GM23338 (cell line): ENCODE data around the gene MACIR. TPM values are rescaled to one million over a fixed set of nuclear protein-coding genes. Genes with fewer than 3 reads are reported as not detected.

ENCODE experiments used
- ATAC-seq: fragments of 200-7000 bp; cut with Tn5 transposase; 3 replicates; pipeline ENCODE4 v1.9.1; 2020
- DNase-seq: peaks from one replicate; pipeline ENCODE4 v3.0.0-alpha.2; 2015; ENCODE audit warnings: low spot score
- H2AFZ ChIP-seq: fragments of 200-600 bp; sonication (generic); 2 replicates; pipeline ENCODE4 v1.8.0; 2016; ENCODE audit warnings: antibody characterized with exemption, mild to moderate bottlenecking, moderate library complexity
- H3F3A ChIP-seq: fragments of 200-600 bp; sonication (generic); replicated peaks from 2 replicates; pipeline ENCODE4 v1.8.0; 2017; ENCODE audit warnings: antibody characterized with exemption, mixed run types, low read depth
- H3K27ac ChIP-seq: fragments of 200-600 bp; sonication (generic); 2 replicates; pipeline ENCODE4 v1.6.1; 2016; ENCODE audit warnings: low read depth
- H3K27me3 ChIP-seq: fragments of 200-600 bp; sonication (generic); 2 replicates; pipeline ENCODE4 v1.8.0; 2016; ENCODE audit warnings: mild to moderate bottlenecking, mixed run types, moderate library complexity; ENCODE audit not compliant: insufficient read depth
- H3K36me3 ChIP-seq: fragments of 200-600 bp; sonication (generic); 2 replicates; pipeline ENCODE4 v1.8.0; 2016; ENCODE audit warnings: mild to moderate bottlenecking; ENCODE audit not compliant: insufficient read depth
- H3K4me1 ChIP-seq: fragments of 200-600 bp; sonication (generic); 2 replicates; pipeline ENCODE4 v1.8.0; 2016; ENCODE audit warnings: mild to moderate bottlenecking, moderate library complexity; ENCODE audit not compliant: insufficient read depth
- H3K4me2 ChIP-seq: fragments of 200-600 bp; sonication (generic); 2 replicates; pipeline ENCODE4 v1.7.1; 2017; ENCODE audit warnings: mixed run types
- H3K4me3 ChIP-seq: fragments of 200-600 bp; sonication (generic); 2 replicates; pipeline ENCODE4 v1.6.1; 2016; ENCODE audit warnings: mixed run types
- H3K79me2 ChIP-seq: fragments of 200-600 bp; sonication (generic); replicated peaks from 2 replicates; pipeline ENCODE4 v1.8.0; 2017; ENCODE audit warnings: mild to moderate bottlenecking; ENCODE audit not compliant: insufficient read depth
- H3K9me2 ChIP-seq: fragments of 200-600 bp; sonication (generic); 2 replicates; pipeline ENCODE4 v1.8.0; 2017; ENCODE audit not compliant: insufficient read depth
- H4K20me1 ChIP-seq: fragments of 200-600 bp; sonication (generic); replicated peaks from 2 replicates; pipeline ENCODE4 v1.8.0; 2017; ENCODE audit warnings: mild to moderate bottlenecking; ENCODE audit not compliant: insufficient read depth
- H3K27ac Mint-ChIP-seq: 2 replicates; pipeline ENCODE4 v1.8.0; 2020; ENCODE audit warnings: inconsistent platforms, mild to moderate bottlenecking, moderate library complexity, mixed read lengths
- H3K27me3 Mint-ChIP-seq: 3 replicates; pipeline ENCODE4 v1.8.0; 2022; ENCODE audit warnings: low read depth, mild to moderate bottlenecking, moderate library complexity, mixed read lengths, inconsistent platforms; ENCODE audit not compliant: insufficient read depth, poor library complexity
- H3K36me3 Mint-ChIP-seq: 3 replicates; pipeline ENCODE4 v1.8.0; 2021; ENCODE audit warnings: low read depth, mild to moderate bottlenecking, inconsistent platforms, moderate library complexity, mixed read lengths
- H3K4me1 Mint-ChIP-seq: 3 replicates; pipeline ENCODE4 v1.8.0; 2020; ENCODE audit warnings: mild to moderate bottlenecking, inconsistent platforms, mixed read lengths
- H3K4me3 Mint-ChIP-seq: 3 replicates; pipeline ENCODE4 v1.8.0; 2021; ENCODE audit warnings: moderate library complexity, mild to moderate bottlenecking, inconsistent platforms, mixed read lengths
- H3K9me3 Mint-ChIP-seq: 3 replicates; pipeline ENCODE4 v1.8.0; 2020; ENCODE audit warnings: moderate library complexity, mild to moderate bottlenecking, inconsistent platforms, mixed read lengths
- CREB1 ChIP-seq: fragments of 250-450 bp; sonication (Bioruptor Pico); IDR thresholded peaks from 2 replicates; pipeline ENCODE4 v1.5.0; 2020; ENCODE audit warnings: low read depth, mild to moderate bottlenecking, moderate library complexity
- EZH2 ChIP-seq: fragments of 200-600 bp; sonication (generic); IDR thresholded peaks from one replicate; pipeline ENCODE4 v1.8.0; 2017; ENCODE audit warnings: antibody characterized with exemption, mild to moderate bottlenecking, low read depth; ENCODE audit not compliant: unreplicated experiment
- EZH2phosphoT487 ChIP-seq: fragments of 200-600 bp; sonication (generic); IDR thresholded peaks from one replicate; pipeline ENCODE4 v1.8.1; 2018; ENCODE audit warnings: antibody characterized with exemption; ENCODE audit not compliant: unreplicated experiment
- JUNB ChIP-seq: IDR thresholded peaks from one replicate; pipeline ENCODE4 v1.6.1; 2016; ENCODE audit warnings: antibody characterized with exemption; ENCODE audit not compliant: unreplicated experiment
- NANOG ChIP-seq: IDR thresholded peaks from 2 replicates; pipeline ENCODE4 v1.6.1; 2016; ENCODE audit warnings: antibody characterized with exemption, borderline replicate concordance
- POLR2AphosphoS5 ChIP-seq: IDR thresholded peaks from 2 replicates; pipeline ENCODE4 v1.6.1; 2016; ENCODE audit warnings: antibody characterized with exemption, low read depth
- ZNF331 ChIP-seq: fragments of 250-450 bp; sonication (Bioruptor Pico); IDR thresholded peaks from 2 replicates; pipeline ENCODE4 v1.5.0; 2020; ENCODE audit warnings: low read depth, mild to moderate bottlenecking, moderate library complexity
- polyA plus RNA-seq: library from polyadenylated mRNA; unstranded; fragments of >200 nt; fragmentation: Nextera tagmentation; extraction: Ambion mirVana; gene quantifications from 2 replicates; pipeline ENCODE4 v1.2.1, GENCODE V29; 2016
- total RNA-seq: library from RNA; depleted of rRNA; stranded (reverse); fragments of >200 nt; shearing (Covaris generic); gene quantifications from 2 replicates; pipeline ENCODE4 v1.2.3, GENCODE V29; 2014
- TF ChIP-seq, protein P1 (sequence below): fragments of 250-450 bp; sonication (Bioruptor Pico); IDR thresholded peaks from 2 replicates; pipeline ENCODE4 v1.5.0; 2020; ENCODE audit warnings: mild to moderate bottlenecking, moderate library complexity
- TF ChIP-seq, protein P2 (sequence below), 2 experiments: fragments of 200-600 bp in 1 of 2; sonication (generic) in 1 of 2; conservative IDR thresholded peaks; 2 replicates each; pipeline versions ENCODE4 v1.5.1 to v1.6.1; 2016 to 2017; ENCODE audit warnings: antibody characterized with exemption in 2 of 2, low read depth in 2 of 2, mild to moderate bottlenecking in 2 of 2, moderate library complexity in 1 of 2
- TF ChIP-seq, protein P3 (sequence below): IDR thresholded peaks from one replicate; pipeline ENCODE4 v1.6.1; 2018; ENCODE audit warnings: antibody characterized with exemption; ENCODE audit not compliant: unreplicated experiment
- TF ChIP-seq, protein P4 (sequence below): IDR thresholded peaks from 2 replicates; pipeline ENCODE4 v1.6.1; 2016; ENCODE audit warnings: antibody characterized with exemption

MACIR gene
- total and polyA plus RNA-seq, 2 experiments from 2014 or later: 11.7 to 27.6 TPM

DNA sequence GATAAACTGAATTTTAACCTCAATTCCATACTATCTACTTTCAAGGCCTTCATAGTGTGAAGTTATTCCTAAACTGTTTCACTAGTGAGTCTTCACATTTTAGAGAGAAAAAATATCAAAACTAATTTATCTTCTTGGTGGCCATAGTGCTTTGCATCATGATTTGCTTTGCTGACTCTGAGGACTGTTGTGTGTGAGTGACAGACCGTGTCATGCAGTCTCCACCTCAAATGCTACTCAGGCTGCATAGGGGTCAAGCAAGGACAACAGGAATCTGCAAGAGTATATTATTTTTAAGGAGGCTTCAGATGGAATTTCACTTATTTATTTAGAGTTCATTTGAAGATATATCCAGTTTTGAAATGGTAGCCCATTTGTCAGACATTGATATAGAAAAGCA, 34.5 kb downstream of the MACIR start:
- H3F3A ChIP-seq: no peaks in the 10 kb centered on the region
- no peaks in the 10 kb centered on the region for H3K27me3 ChIP-seq
- H2AFZ ChIP-seq: no peak overlapping the region
- no peaks in the 10 kb centered on the region for H3K36me3 Mint-ChIP-seq
- no peaks in the 10 kb centered on the region for H3K9me2 ChIP-seq
- no peaks in the 10 kb centered on the region for H3K79me2 ChIP-seq
- H3K4me1 ChIP-seq: peaks cover 10% of the 10 kb centered on the region
- no peaks in the 10 kb centered on the region for H4K20me1 ChIP-seq
- DNase-seq: no peak
- no peak overlapping the region for H3K4me3 Mint-ChIP-seq
- peaks cover 2% of the 10 kb centered on the region for H3K27me3 Mint-ChIP-seq
- H3K4me2 ChIP-seq: no peak overlapping the region
- TF ChIP-seq, protein P1, sequence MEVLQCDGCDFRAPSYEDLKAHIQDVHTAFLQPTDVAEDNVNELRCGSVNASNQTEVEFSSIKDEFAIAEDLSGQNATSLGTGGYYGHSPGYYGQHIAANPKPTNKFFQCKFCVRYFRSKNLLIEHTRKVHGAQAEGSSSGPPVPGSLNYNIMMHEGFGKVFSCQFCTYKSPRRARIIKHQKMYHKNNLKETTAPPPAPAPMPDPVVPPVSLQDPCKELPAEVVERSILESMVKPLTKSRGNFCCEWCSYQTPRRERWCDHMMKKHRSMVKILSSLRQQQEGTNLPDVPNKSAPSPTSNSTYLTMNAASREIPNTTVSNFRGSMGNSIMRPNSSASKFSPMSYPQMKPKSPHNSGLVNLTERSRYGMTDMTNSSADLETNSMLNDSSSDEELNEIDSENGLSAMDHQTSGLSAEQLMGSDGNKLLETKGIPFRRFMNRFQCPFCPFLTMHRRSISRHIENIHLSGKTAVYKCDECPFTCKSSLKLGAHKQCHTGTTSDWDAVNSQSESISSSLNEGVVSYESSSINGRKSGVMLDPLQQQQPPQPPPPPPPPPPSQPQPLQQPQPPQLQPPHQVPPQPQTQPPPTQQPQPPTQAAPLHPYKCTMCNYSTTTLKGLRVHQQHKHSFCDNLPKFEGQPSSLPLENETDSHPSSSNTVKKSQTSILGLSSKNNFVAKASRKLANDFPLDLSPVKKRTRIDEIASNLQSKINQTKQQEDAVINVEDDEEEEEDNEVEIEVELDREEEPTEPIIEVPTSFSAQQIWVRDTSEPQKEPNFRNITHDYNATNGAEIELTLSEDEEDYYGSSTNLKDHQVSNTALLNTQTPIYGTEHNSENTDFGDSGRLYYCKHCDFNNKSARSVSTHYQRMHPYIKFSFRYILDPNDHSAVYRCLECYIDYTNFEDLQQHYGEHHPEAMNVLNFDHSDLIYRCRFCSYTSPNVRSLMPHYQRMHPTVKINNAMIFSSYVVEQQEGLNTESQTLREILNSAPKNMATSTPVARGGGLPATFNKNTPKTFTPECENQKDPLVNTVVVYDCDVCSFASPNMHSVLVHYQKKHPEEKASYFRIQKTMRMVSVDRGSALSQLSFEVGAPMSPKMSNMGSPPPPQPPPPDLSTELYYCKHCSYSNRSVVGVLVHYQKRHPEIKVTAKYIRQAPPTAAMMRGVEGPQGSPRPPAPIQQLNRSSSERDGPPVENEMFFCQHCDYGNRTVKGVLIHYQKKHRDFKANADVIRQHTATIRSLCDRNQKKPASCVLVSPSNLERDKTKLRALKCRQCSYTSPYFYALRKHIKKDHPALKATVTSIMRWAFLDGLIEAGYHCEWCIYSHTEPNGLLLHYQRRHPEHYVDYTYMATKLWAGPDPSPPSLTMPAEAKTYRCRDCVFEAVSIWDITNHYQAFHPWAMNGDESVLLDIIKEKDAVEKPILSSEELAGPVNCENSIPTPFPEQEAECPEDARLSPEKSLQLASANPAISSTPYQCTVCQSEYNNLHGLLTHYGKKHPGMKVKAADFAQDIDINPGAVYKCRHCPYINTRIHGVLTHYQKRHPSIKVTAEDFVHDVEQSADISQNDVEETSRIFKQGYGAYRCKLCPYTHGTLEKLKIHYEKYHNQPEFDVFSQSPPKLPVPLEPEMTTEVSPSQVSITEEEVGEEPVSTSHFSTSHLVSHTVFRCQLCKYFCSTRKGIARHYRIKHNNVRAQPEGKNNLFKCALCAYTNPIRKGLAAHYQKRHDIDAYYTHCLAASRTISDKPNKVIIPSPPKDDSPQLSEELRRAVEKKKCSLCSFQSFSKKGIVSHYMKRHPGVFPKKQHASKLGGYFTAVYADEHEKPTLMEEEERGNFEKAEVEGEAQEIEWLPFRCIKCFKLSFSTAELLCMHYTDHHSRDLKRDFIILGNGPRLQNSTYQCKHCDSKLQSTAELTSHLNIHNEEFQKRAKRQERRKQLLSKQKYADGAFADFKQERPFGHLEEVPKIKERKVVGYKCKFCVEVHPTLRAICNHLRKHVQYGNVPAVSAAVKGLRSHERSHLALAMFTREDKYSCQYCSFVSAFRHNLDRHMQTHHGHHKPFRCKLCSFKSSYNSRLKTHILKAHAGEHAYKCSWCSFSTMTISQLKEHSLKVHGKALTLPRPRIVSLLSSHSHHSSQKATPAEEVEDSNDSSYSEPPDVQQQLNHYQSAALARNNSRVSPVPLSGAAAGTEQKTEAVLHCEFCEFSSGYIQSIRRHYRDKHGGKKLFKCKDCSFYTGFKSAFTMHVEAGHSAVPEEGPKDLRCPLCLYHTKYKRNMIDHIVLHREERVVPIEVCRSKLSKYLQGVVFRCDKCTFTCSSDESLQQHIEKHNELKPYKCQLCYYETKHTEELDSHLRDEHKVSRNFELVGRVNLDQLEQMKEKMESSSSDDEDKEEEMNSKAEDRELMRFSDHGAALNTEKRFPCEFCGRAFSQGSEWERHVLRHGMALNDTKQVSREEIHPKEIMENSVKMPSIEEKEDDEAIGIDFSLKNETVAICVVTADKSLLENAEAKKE: no peak
- no peak for TF ChIP-seq ZNF331 (CRISPR knock-in tag)
- TF ChIP-seq, protein P2, sequence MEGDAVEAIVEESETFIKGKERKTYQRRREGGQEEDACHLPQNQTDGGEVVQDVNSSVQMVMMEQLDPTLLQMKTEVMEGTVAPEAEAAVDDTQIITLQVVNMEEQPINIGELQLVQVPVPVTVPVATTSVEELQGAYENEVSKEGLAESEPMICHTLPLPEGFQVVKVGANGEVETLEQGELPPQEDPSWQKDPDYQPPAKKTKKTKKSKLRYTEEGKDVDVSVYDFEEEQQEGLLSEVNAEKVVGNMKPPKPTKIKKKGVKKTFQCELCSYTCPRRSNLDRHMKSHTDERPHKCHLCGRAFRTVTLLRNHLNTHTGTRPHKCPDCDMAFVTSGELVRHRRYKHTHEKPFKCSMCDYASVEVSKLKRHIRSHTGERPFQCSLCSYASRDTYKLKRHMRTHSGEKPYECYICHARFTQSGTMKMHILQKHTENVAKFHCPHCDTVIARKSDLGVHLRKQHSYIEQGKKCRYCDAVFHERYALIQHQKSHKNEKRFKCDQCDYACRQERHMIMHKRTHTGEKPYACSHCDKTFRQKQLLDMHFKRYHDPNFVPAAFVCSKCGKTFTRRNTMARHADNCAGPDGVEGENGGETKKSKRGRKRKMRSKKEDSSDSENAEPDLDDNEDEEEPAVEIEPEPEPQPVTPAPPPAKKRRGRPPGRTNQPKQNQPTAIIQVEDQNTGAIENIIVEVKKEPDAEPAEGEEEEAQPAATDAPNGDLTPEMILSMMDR (conservative IDR thresholded peaks at IDR 0.05; ENCODE audit: low read depth in 2 of 2): no peak
- TF ChIP-seq, protein P3, sequence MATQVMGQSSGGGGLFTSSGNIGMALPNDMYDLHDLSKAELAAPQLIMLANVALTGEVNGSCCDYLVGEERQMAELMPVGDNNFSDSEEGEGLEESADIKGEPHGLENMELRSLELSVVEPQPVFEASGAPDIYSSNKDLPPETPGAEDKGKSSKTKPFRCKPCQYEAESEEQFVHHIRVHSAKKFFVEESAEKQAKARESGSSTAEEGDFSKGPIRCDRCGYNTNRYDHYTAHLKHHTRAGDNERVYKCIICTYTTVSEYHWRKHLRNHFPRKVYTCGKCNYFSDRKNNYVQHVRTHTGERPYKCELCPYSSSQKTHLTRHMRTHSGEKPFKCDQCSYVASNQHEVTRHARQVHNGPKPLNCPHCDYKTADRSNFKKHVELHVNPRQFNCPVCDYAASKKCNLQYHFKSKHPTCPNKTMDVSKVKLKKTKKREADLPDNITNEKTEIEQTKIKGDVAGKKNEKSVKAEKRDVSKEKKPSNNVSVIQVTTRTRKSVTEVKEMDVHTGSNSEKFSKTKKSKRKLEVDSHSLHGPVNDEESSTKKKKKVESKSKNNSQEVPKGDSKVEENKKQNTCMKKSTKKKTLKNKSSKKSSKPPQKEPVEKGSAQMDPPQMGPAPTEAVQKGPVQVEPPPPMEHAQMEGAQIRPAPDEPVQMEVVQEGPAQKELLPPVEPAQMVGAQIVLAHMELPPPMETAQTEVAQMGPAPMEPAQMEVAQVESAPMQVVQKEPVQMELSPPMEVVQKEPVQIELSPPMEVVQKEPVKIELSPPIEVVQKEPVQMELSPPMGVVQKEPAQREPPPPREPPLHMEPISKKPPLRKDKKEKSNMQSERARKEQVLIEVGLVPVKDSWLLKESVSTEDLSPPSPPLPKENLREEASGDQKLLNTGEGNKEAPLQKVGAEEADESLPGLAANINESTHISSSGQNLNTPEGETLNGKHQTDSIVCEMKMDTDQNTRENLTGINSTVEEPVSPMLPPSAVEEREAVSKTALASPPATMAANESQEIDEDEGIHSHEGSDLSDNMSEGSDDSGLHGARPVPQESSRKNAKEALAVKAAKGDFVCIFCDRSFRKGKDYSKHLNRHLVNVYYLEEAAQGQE: no peak
- no peak for TF ChIP-seq JUNB
- TF ChIP-seq POLR2AphosphoS5: no peak
- no peak for TF ChIP-seq EZH2phosphoT487
- no peak for TF ChIP-seq NANOG
- TF ChIP-seq, protein P4, sequence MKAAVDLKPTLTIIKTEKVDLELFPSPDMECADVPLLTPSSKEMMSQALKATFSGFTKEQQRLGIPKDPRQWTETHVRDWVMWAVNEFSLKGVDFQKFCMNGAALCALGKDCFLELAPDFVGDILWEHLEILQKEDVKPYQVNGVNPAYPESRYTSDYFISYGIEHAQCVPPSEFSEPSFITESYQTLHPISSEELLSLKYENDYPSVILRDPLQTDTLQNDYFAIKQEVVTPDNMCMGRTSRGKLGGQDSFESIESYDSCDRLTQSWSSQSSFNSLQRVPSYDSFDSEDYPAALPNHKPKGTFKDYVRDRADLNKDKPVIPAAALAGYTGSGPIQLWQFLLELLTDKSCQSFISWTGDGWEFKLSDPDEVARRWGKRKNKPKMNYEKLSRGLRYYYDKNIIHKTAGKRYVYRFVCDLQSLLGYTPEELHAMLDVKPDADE: no peak
- TF ChIP-seq EZH2: no peak
- no peak for TF ChIP-seq CREB1 (CRISPR knock-in tag)
- H3K9me3 Mint-ChIP-seq: no peaks in the 10 kb centered on the region
- H3K4me3 ChIP-seq: no peak overlapping the region
- no peak for ATAC-seq
- H3K4me1 Mint-ChIP-seq: peaks cover 3% of the 10 kb centered on the region; the same call in 1 of the 3 replicates
- no peak overlapping the region for H3K27ac ChIP-seq
- H3K36me3 ChIP-seq: no peaks in the 10 kb centered on the region
- H3K27ac Mint-ChIP-seq: no peak overlapping the region
